HG03460 (cell line): ENCODE data around the gene EEA1.

ENCODE experiments used
- ATAC-seq: cut with Tn5 transposase; IDR thresholded peaks from one replicate; pipeline ENCODE4 v1.9.1; 2021; ENCODE audit not compliant: unreplicated experiment

The EEA1 gene

GRCh38 chr12:92897844-92898243, 31.3 kb downstream of the EEA1 start:
- no peak for ATAC-seq

- ATAC-seq = no peak
These were observed 38.4 kb downstream of the EEA1 start for GRCh38 chr12:92890601-92891106.

- no peak for ATAC-seq
These were observed 43.0 kb downstream of the EEA1 start for GRCh38 chr12:92886131-92886530.

GRCh38 chr12:92879698-92880322, 49.3 kb downstream of the EEA1 start:
- ATAC-seq = no peak

GRCh38 chr12:92877904-92878303, 51.2 kb downstream of the EEA1 start:
- ATAC-seq = no peak

- ATAC-seq = no peak
These were observed 52.6 kb downstream of the EEA1 start for GRCh38 chr12:92876496-92876895.

GRCh38 chr12:92871116-92871515, 58.0 kb downstream of the EEA1 start:
- ATAC-seq = no peak

GRCh38 chr12:92866418-92866817, 62.7 kb downstream of the EEA1 start:
- ATAC-seq = no peak

- no peak for ATAC-seq
These were observed 65.8 kb downstream of the EEA1 start for GRCh38 chr12:92863251-92863650.

GRCh38 chr12:92861381-92861780, 67.7 kb downstream of the EEA1 start:
- no peak for ATAC-seq

GRCh38 chr12:92860521-92860920, 68.6 kb downstream of the EEA1 start:
- ATAC-seq = no peak

- no peak for ATAC-seq
These were observed 69.3 kb downstream of the EEA1 start for GRCh38 chr12:92859650-92860386.

- ATAC-seq = no peak
These were observed 71.3 kb downstream of the EEA1 start for GRCh38 chr12:92857818-92858217.

- no peak for ATAC-seq
These were observed 74.8 kb downstream of the EEA1 start for GRCh38 chr12:92854344-92854743.

- ATAC-seq = no peak
These were observed 80.4 kb downstream of the EEA1 start for GRCh38 chr12:92848740-92849139.

- no peak for ATAC-seq
These were observed 81.7 kb downstream of the EEA1 start for GRCh38 chr12:92847368-92847767.

GRCh38 chr12:92845329-92845728, 83.8 kb downstream of the EEA1 start:
- no peak for ATAC-seq

GRCh38 chr12:92844151-92844763, 84.8 kb downstream of the EEA1 start:
- ATAC-seq = no peak

- no peak for ATAC-seq
These were observed 99.3 kb downstream of the EEA1 start for GRCh38 chr12:92829686-92830282.

GRCh38 chr12:92828565-92828964, 100.5 kb downstream of the EEA1 start:
- ATAC-seq = no peak

- no peak for ATAC-seq
These were observed 101.2 kb downstream of the EEA1 start for GRCh38 chr12:92827836-92828431.
